Fibroblast of skin of abdomen (primary cell): ENCODE results near the gene PERM1.
"Not testable (repeated sequence)": the region's sequence is repeated elsewhere in the genome, so short reads cannot be mapped to it uniquely, and the experiment has no call there.

Source experiments
- DNase-seq: peaks from one replicate; pipeline ENCODE4 v3.0.0-alpha.2; 2013

The PERM1 gene

DNA sequence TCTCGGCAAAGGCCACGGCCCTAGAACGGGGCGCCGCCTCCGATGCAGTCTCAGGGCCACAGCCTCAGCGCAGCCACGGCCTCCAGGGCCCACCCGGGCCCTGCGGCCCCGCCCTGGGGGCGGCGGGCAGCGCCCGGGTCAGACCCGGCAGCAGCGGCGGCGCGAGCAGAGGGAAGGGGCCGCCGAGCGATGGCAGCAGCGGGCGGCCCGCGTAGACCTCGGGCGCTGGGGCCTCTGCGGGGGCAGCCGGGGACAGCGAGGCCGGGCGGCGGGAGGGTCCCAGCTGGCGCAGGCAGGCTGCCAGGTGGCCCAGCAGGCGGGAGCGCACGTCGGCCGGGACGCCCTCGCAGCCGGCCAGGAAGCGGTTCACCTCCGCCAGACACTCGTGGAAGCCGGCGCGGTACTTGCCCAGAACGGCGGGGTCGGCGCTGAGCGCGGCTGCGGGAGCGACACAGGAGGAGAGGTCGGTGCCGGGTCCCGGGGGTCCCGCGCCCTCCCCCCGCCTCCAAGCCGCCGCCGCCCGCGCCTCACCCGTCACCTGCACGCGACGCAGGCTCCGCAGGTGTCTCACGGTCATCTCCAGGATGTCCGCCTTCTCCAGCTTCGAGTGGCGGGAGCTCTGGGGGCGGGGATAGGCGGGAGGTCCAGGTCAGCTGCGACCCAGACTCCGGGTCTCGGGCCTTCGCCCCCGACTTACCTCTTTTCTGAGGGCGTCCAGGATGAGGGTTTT, 17.3 kb upstream of the PERM1 start:
- peak; percentile 19 for DNase-seq

DNA sequence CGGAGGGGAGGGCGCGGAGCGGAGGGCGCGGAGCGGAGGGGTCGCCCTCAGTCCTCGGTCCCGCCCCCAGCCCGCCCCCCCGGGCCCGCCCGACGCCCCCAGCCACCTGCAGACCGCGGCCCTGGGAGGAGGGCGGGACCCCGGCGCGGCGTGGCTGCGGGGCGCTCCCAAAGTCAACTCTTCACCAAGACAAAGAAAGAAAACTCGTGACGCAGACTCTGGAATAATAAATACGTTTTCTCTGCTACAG, 16.8 kb upstream of the PERM1 start:
- DNase-seq = no peak

DNA sequence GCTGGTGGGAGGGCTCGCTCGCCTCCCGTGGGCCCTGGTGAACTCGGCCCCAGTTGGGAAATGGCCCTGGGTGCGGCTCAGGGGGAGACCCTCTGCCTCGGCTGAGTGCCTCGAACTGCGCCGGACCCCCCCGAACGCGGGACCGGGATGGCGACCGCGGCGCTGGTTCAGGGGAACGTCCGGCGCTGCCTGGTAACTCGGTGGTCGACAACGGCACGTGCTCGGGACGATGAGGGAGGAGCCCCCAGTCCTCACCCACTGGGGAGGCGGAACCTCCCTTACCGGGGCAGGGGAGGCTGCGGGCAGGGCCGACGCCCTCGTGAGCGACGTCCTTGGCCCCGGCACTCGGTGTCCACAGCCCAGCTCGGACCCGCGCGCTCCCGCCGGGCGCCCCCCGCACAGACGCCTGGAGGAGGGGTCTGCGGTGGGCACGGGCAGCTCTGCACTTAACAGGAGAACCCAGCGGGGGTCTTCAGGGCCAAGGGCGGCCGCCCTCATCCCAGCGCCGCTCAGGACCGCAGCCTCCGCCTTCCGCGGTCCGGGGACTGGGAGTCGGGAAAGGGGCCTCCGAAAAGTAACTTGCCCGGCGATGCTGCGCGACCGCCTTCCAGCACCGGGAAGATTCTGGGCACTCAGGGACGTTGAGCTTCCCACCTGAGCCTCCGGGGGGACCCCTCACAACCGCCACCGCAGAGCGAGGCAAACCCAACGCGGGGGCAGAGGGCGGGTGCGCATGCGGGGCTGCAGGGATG, 16.3 kb upstream of the PERM1 start:
- DNase-seq = no peak

GRCh38 chr1:997713-997992, 15.8 kb upstream of the PERM1 start:
- DNase-seq = no peak

GRCh38 chr1:996851-997712, 15.2 kb upstream of the PERM1 start:
- DNase-seq = no peak

DNA sequence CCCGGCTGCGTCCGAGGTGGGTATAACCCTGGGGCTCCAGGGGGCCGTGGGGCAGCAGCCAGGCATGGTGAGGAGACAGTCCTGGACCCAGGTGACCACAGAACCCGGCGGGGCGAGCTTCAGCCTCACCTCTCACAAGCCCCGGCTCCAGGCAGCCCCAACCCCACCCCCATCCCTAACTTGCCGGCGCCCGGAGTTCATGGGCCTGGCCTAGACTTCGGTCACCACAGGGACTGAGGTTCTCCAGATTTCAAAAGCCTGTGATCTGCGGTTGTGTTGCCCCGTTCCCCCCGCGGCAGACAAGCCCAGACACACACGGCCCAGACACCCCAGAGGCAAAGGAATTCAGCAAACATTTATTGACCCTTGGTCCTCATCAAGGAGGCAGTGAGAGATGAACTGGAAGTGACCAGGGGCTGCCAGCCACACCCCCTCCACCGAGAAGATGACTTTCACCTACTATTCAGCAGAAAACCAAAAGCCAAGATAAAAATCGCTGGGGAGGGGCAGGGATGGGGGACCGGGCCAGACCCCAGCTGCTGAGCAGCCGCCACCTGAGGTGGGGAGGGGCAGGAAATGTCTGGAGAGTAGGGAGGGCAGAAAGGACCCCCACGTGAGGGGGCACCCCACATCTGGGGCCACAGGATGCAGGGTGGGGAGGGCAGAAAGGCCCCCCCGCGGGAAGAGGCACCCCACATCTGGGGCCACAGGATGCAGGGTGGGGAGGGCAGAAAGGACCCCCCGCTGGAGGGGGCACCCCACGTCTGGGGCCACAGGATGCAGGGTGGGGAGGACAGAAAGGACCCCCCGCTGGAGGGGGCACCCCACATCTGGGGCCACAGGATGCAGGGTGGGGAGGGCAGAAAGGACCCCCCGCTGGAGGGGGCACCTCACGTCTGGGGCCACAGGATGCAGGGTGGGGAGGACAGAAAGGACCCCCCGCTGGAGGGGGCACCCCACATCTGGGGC, 14.1 kb upstream of the PERM1 start:
- no peak for DNase-seq

DNA sequence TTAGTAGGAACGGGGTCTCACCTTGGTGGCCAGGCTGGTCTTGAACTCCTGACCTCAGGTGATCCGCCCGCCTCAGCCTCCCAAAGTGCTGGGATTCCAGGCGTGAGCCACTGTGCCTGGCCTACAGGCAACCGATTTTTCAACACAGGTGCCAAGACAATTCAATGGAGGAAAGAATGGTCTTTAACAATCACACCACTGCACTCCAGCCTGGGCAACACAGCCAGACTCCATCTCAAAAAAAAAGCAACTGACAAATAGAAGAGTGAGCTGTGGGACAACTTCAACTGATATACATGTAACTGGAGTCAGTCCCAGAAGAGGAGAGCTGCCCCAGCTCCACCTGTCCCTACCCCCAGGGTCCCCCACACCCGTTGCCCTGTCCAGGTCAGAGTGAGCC, 12.7 kb upstream of the PERM1 start:
- DNase-seq = not testable (repeated sequence)

GRCh38 chr1:993379-993995, 11.6 kb upstream of the PERM1 start:
- DNase-seq = no peak

DNA sequence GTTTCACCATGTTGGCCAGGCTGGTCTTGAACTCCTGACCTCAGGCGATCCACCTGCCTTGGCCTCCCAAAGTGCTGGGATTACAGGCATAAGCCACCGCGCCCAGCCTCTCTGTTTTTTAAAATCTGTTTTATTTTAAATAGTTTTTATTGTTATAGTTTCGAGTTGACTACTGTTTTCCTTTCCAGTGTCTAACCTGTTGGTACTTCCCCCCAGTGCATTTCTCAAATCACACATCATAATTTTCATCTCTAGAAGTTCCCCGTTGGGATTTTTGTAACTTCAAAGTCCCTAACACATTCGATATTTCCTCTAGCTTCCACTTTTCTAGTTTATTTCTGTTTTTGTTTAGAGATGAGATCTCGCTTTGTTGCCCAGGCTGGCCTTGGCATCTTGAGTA, 10.5 kb upstream of the PERM1 start:
- DNase-seq = no peak

GRCh38 chr1:991895-992294, 10.0 kb upstream of the PERM1 start:
- DNase-seq = no peak

DNA sequence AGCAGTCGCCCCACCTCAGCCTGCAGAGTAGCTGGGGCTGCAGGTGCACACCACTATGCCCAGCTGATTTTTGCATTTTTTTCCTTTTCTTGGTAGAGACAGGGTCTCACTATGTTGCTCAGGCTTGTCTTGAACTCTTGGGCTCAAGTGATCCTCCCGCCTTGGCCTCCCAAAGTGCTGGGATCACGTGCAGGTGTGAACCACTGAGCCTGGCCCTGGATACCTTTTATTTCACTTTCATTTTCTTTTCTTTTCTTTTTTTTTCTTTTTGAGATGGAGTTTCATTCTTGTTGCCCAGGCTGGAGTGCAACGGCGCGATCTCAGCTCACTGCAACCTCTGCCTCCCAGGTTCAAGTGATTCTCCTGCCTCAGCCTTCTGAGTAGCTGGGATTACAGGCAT, 9.4 kb upstream of the PERM1 start:
- DNase-seq = not testable (repeated sequence)

GRCh38 chr1:988061-988460, 6.2 kb upstream of the PERM1 start:
- not testable (repeated sequence) for DNase-seq

DNA sequence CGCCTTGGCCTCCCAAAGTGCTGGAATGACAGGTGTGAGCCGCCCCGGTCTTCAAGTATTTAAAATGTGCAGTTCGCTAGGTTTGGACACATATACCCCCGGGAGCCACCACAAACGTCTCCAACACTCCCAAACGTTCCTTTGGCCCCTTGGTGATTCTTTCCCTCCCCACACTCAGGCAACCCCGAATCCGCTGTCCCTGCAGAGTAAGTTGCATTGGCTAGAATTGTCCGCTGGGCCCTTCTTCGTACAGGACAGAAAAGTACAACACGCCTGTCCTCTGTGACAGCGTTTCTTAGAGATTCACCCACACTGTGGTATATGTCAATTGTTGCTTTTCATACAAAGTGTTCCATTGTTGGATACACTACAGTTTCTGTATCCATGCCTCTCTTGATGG, 3.2 kb upstream of the PERM1 start:
- no peak for DNase-seq

- DNase-seq = no peak
Measured at GRCh38 chr1:984476-984814, 2.6 kb upstream of the PERM1 start.

DNA sequence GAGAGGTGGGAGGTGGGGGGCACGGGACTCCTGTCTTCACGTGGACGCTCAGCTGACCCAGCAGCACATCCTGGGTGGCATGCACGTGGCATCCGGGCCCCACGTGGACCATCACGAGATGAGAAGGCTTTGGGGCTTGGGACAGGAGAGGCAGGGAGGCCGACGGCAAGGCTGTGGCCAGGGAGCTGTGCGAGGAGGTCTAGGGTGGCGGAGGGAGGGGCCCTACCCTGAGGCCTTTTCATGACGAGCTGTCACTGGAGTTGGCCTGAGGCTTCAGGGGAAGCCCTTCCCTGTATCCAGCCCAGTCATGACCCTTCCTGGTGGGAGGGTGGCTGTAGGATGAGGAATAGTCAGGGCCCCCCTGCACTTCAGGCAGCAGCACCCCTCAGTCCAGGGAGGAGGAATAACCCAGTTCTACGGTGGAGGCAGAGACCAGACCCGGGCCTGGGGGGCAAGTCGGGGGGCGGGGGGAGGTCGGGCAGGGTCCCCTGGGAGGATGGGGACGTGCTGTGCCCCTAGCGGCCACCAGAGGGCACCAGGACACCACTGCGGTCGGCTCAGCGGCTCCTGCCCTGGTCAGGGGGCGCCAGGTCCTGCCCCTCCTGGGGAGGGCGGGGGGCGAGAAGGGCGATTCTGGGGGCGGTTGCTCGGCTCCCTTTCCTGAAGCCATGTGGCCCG, 2.0 kb upstream of the PERM1 start:
- peak; percentile 17 for DNase-seq

- DNase-seq = no peak
Measured at GRCh38 chr1:982765-983436, 1.0 kb upstream of the PERM1 start.

- DNase-seq = no peak
Measured at GRCh38 chr1:981491-981954, 370 bp downstream of the PERM1 start.

- no peak for DNase-seq
Measured at GRCh38 chr1:980602-981395, 1.1 kb downstream of the PERM1 start.

GRCh38 chr1:980137-980571, 1.7 kb downstream of the PERM1 start:
- DNase-seq = no peak

GRCh38 chr1:979744-980072, 2.2 kb downstream of the PERM1 start:
- DNase-seq = no peak
